SK-N-SH (cell line): ENCODE results near the gene LHX6.

ENCODE experiments used
- MAX ChIP-seq: IDR thresholded peaks from 2 replicates; pipeline ENCODE4 v1.4.0; 2012; ENCODE audit warnings: low read depth
- SMC3 ChIP-seq: IDR thresholded peaks from 2 replicates; pipeline ENCODE4 v1.6.1; 2012; ENCODE audit warnings: low read depth, low read length, improper control_type of control experiment
- USF2 ChIP-seq: fragments of 150-350 bp; IDR thresholded peaks from 2 replicates; pipeline ENCODE4 v1.6.1; 2017; ENCODE audit warnings: antibody characterized with exemption, low read length, low read depth, borderline replicate concordance
- TF ChIP-seq, protein P1 (sequence below): fragments of 200-600 bp; sonication (generic); IDR thresholded peaks from 2 replicates; pipeline ENCODE4 v1.6.1; 2017; ENCODE audit warnings: antibody characterized with exemption, mild to moderate bottlenecking, moderate library complexity

DNA sequence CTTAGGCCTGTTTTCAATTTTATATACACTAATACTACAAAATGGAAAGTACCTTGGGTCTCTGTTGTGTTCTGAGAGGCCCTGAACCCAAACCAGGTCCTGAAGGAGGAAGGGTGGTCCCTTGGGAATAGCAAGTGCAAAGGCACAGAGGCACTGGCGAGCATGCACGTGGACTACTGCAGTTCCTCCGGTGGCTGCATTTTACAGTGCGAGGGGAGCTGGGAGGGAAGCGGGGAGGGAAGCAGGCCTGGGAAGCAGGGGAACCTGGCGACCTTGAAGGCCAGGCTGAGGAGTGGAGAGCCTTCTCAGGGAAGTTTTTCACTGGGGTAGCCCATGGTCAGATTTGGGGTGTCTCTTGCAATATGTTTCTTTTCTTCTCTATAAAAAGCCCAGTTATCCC is 35.1 kb downstream of the LHX6 start:
- TF ChIP-seq USF2 (no peak), SMC3 (no peak), MAX (no peak)
- TF ChIP-seq, protein P1, sequence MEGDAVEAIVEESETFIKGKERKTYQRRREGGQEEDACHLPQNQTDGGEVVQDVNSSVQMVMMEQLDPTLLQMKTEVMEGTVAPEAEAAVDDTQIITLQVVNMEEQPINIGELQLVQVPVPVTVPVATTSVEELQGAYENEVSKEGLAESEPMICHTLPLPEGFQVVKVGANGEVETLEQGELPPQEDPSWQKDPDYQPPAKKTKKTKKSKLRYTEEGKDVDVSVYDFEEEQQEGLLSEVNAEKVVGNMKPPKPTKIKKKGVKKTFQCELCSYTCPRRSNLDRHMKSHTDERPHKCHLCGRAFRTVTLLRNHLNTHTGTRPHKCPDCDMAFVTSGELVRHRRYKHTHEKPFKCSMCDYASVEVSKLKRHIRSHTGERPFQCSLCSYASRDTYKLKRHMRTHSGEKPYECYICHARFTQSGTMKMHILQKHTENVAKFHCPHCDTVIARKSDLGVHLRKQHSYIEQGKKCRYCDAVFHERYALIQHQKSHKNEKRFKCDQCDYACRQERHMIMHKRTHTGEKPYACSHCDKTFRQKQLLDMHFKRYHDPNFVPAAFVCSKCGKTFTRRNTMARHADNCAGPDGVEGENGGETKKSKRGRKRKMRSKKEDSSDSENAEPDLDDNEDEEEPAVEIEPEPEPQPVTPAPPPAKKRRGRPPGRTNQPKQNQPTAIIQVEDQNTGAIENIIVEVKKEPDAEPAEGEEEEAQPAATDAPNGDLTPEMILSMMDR: no peak
